HG03108 (cell line): ENCODE results near the gene ZEB2.

Experiments used
- ATAC-seq: cut with Tn5 transposase; IDR thresholded peaks from one replicate; pipeline ENCODE4 v1.9.1; 2021; ENCODE audit warnings: moderate library complexity; ENCODE audit not compliant: unreplicated experiment

The ZEB2 gene

DNA sequence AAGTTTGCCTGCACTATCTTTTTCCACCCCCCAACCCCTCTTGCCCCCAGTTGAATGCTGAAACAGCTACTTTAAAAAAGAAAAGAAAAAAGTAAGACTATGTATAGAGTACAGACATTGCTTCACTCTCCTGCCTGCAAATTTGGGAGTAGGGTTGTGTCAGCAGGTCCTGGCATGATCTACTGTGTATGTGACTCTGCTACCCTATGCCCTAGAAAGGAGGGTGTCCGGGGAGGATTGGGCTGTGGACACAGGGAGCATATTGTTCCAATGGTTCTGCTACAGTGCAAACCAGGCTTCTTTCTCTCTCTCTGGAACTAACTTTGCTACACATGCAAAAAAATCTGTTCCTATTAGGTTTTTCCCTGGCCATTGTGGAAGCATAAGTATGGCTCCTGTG lies 9.9 kb upstream of the ZEB2 start:
- ATAC-seq, result no peak

- no peak for ATAC-seq
These were observed 8.2 kb upstream of the ZEB2 start for GRCh38 chr2:144528108-144528507.

GRCh38 chr2:144526831-144527230 lies 6.9 kb upstream of the ZEB2 start:
- no peak for ATAC-seq

GRCh38 chr2:144524118-144525009 lies 4.4 kb upstream of the ZEB2 start:
- no peak for ATAC-seq

DNA sequence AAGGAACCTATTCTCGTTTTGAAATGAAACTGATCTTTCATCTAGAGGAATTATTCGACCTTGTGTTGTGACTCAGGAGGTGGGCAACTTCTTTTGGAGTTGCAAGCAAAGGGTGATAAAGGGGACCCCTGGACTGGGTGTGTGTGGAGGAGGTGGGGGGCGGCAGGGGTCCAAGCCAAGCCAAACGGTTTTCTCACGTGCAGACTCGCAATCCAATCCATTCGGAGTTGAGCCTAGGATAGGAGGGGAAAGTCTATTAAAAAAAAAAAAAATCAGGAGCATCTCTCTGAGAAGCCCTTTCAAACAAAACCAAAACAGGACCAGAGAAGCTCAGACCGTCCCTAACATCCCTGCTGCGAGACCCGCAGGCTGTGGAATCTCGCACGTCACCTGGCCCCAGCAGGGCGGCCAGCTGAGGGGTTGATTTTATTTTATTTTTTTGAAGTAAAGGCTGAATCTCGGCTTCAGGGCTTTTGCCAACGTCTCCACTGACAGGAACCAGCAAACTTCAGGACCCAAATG lies 3.7 kb upstream of the ZEB2 start:
- ATAC-seq, result no peak

DNA sequence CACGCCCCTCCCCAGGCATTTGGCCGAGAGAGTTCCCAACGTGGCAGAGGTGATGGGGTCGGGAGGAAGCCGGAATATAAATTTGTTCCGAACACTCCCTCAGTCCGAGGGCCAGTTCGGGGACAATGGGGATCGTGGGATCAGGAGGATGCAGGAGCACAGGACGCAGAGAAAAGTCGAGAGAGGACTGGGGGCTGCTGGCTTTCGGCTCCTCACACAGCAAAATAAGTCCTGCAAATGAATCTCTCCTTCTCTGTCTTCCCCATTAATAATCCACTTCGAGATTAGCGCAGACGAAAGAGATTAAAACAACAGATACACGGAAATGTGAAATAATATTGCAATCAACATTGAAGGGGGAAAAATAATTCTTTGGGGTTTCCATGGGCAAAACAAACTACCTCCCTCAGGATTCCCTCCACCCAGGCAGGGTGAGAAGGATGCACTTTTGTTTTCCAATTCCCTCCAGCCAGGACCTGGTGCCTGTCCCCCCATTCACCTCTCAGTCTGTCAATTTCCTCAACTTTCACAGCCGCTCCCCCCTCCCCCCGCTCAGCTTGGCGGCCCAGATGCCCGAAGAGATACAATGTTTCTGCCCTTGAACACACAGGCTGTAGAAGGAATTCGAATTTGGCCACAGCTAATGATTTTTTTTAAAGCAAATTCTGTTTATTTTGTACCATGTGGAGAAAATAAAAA lies 3.1 kb upstream of the ZEB2 start:
- ATAC-seq, result no peak

GRCh38 chr2:144522176-144522896 lies 2.4 kb upstream of the ZEB2 start:
- ATAC-seq, result no peak

DNA sequence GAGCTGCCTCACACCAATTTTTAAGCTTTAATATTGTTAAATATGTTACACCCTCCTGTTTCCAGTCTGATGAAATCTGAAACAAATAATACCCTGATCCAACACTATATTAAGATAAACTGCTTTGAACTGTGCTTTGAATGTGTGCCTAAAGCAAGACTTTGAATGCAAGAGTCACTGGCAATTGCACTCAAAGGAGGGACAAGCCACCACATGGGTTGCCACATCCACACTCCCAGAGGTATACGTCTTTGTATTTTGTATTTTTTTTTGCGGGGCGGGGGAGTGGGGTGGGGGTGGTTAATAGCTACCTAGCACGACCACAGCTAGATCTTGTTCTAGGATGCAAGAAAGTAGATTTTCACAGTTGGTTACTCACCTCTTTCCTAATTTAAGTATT lies 1.8 kb upstream of the ZEB2 start:
- ATAC-seq, result no peak

GRCh38 chr2:144520756-144521487 lies 1.0 kb upstream of the ZEB2 start:
- ATAC-seq, result no peak

- ATAC-seq, result no peak
These were observed 354 bp downstream of the ZEB2 start for GRCh38 chr2:144519597-144519933.

DNA sequence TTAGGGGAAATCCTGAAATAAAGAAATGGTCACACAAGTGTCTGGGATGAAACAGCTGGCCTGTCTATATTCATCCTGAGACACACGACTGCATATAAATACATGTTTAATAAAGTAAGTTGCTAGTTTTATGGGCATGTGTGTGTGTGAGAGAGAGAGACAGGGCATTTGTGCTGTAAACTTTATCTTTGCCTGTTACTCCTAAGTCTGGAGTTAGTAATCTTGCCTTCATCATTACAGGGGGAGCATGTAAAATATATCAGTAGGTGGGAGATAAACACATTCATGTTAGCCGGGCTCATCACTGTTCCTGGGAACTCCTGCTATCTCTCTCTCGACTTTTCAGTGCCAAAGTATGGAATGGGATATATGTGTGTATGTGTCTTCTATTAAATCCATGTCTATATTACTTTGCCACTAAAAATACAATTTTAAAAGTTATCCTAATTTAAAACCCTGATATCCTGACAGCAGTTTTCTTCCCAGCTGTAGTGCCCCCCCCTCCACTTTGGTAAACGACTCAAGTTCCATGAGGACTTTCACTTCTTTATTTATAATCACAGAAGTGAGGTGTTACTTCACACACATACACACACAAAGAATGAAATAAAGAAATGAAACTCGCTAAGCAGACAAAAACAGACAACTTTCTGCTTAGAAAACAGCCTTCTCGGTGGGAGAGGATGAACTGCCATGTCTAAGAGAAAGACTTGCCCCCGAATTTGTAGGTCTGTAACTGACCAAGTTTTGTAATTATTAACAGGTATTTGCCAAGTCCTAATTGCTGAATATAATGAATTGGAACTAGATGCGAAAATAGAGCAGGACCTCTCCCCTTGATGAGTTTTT lies 947 bp downstream of the ZEB2 start:
- peak; percentile 59 for ATAC-seq

GRCh38 chr2:144517866-144518747 lies 1.8 kb downstream of the ZEB2 start:
- ATAC-seq, result no peak

- ATAC-seq, result no peak
These were observed 2.7 kb downstream of the ZEB2 start for GRCh38 chr2:144516981-144517865.

DNA sequence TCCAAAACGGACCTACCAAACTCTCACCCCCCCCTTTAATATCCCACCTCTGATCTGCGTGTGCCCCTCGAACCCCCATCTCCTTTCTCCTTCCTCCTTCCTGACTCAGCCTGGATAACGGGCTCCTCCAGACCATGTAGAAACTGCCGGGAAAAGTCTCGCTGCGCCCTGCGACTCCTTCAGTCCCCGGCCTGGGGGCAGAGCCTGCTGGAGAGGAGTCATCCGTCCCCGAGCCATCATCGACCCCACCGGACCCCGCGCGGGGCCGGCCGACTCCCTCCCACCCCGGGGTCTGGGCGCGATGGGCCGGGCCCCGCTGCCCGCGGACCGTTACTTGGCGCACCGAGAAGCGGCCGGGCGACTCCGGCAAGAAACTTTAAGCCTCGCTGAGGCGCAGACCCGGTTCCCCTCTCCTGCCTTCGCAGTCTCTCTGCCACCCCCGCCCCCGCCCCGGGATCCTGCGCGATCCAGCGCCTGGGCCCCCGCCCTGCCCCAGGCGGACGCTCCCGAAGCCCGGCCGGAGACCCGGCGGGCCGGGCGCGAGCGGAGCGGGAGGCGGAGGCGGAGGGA lies 3.4 kb downstream of the ZEB2 start:
- no peak for ATAC-seq

DNA sequence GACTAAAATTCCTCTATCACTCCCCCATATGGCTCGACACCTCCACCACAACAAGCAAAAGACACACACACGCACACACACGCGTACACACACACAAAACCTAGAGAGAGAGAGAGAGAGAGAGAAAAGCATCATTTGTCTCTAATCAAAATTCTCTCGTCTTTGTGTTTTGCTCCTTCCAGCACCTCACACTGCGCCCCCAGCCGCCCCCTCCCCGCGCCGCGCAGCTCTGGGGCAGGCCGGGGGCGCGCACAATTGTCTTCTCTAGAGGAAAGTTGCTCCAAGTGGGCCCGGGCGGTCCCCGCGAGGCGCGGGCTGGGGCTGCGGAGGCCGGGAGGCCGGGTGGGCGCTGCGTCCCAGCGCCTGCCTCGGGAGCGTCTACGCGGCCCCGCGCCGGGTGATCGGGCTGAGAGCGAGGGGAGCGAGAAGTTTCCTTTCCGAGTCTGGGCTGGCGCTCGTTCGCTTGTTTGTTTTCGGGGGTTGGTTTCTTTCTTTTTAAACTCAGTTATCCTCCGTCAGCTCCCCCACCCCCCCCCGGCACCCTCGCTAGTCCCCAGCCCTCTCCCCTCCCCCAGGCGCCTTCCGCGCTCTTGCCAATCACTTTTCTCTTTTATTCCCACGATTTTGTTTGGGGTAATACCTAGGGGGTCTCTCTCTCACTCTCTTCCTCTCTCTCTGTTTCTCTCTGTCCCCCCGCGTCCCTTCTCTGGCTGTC lies 4.1 kb downstream of the ZEB2 start:
- ATAC-seq, result no peak

DNA sequence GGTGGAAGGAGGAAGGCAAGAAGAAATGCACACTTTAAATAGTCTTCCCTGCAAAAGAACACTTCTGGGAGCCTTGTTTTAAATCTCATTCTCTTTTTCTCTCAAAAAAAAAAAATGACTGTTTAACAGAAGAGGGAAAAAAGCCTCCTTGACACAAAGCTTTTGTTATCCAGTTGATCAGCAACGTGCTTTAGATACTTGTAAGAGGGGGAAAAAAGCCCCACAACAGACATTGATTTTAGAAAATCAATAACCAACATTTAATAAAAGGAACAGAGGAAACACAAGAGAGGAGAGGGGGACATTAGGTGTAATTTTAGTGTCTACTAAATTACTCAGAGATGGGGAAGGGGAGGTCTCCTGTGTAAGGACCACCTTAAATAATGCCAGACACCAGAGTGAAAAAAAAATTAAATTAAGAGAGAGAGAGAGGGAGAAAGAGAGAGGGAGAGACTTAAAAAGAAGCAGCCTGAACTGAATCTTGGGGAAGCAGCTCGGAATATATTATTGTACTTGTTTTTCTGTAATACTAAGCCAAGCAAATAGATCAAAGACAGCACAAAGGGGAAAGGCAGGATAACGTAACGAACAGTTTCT lies 4.7 kb downstream of the ZEB2 start:
- no peak for ATAC-seq
